Right lung (tissue), 5 donors: ENCODE results near the gene PHLDB3. TPM values are rescaled to one million over a fixed set of nuclear protein-coding genes. Genes with fewer than 3 reads are reported as not detected.

Experiments used
- DNase-seq, 2 donors: peaks; one replicate each; pipeline ENCODE4 v3.0.0-alpha.2; 2013
- polyA plus RNA-seq, 5 donors: library from polyadenylated mRNA; unstranded; fragments of 120-200 nt; gene quantifications; one replicate each; pipeline versions ENCODE4 v1.2.1 to v1.2.3, GENCODE V29; 2013; ENCODE audit warnings: inconsistent platforms in 1 of 5, low replicate concordance in 1 of 5; ENCODE audit not compliant: insufficient read length in 5 of 5, insufficient read depth in 1 of 5

The PHLDB3 gene
- polyA plus RNA-seq, 5 donors: 7.3 to 13.7 (median 11.5) TPM

GRCh38 chr19:43499042-43499441 lies 5.5 kb downstream of the PHLDB3 start:
- no peak for DNase-seq

GRCh38 chr19:43498233-43498842 lies 6.2 kb downstream of the PHLDB3 start:
- peak; percentile 71 to 76 for DNase-seq

- no peak for DNase-seq
Observed at GRCh38 chr19:43496960-43497359, 7.6 kb downstream of the PHLDB3 start.

GRCh38 chr19:43495082-43495481 lies 9.5 kb downstream of the PHLDB3 start:
- DNase-seq: no peak

GRCh38 chr19:43490759-43491158 lies 13.8 kb downstream of the PHLDB3 start:
- DNase-seq: no peak

GRCh38 chr19:43489979-43490599 lies 14.5 kb downstream of the PHLDB3 start:
- no peak for DNase-seq

- DNase-seq: no peak
Observed at GRCh38 chr19:43489310-43489709, 15.2 kb downstream of the PHLDB3 start.

GRCh38 chr19:43488179-43488578 lies 16.4 kb downstream of the PHLDB3 start:
- no peak for DNase-seq

GRCh38 chr19:43486412-43486811 lies 18.1 kb downstream of the PHLDB3 start:
- no peak for DNase-seq

- DNase-seq: no peak
Observed at GRCh38 chr19:43485951-43486350, 18.6 kb downstream of the PHLDB3 start.

- no peak for DNase-seq
Observed at GRCh38 chr19:43483281-43483680, 21.3 kb downstream of the PHLDB3 start.

- no peak for DNase-seq
Observed at GRCh38 chr19:43482193-43482592, 22.4 kb downstream of the PHLDB3 start.

GRCh38 chr19:43481701-43482100 lies 22.8 kb downstream of the PHLDB3 start:
- no peak for DNase-seq

GRCh38 chr19:43480574-43480973 lies 24.0 kb downstream of the PHLDB3 start:
- DNase-seq: no peak

GRCh38 chr19:43479961-43480561 lies 24.5 kb downstream of the PHLDB3 start:
- no peak for DNase-seq

GRCh38 chr19:43479226-43479625 lies 25.3 kb downstream of the PHLDB3 start:
- no peak for DNase-seq

GRCh38 chr19:43478323-43478722 lies 26.2 kb downstream of the PHLDB3 start:
- no peak for DNase-seq

- no peak for DNase-seq
Observed at GRCh38 chr19:43476606-43477005, 27.9 kb downstream of the PHLDB3 start.

- DNase-seq: peak; percentile 85 to 89
Observed at GRCh38 chr19:43474986-43475705, 29.4 kb downstream of the PHLDB3 start.

GRCh38 chr19:43474487-43474886 lies 30.1 kb downstream of the PHLDB3 start:
- no peak for DNase-seq

- no peak for DNase-seq
Observed at GRCh38 chr19:43471091-43471490, 33.5 kb downstream of the PHLDB3 start.

- DNase-seq: no peak
Observed at GRCh38 chr19:43470288-43470687, 34.3 kb downstream of the PHLDB3 start.

- no peak for DNase-seq
Observed at GRCh38 chr19:43469160-43469480, 35.4 kb downstream of the PHLDB3 start.
